Gastroesophageal sphincter (tissue), 4 donors: ENCODE measurements around the gene PIK3R1. TPM values are rescaled to one million over a fixed set of nuclear protein-coding genes. Genes with fewer than 3 reads are reported as not detected.

Experiments used
- ATAC-seq: fragments of 150-250 bp; one replicate; pipeline ENCODE4 v1.9.1; 2016; ENCODE audit warnings: mild to moderate bottlenecking, moderate library complexity
- H3K27ac ChIP-seq, 4 donors: fragments of 200-600 bp; sonication (generic) in 3 of 4; 1 replicate in 3 of 4; 2 replicates in 1 of 4; pipeline ENCODE4 v1.5.1; 2016 to 2019
- H3K27me3 ChIP-seq: fragments of 200-600 bp; sonication (generic); one replicate; pipeline ENCODE4 v1.5.1; 2019
- H3K36me3 ChIP-seq, 2 donors: fragments of 200-600 bp; sonication (generic); one replicate each; pipeline ENCODE4 v1.5.1; 2019; ENCODE audit warnings: control low read depth in 1 of 2
- H3K4me1 ChIP-seq, 3 donors: fragments of 200-600 bp; sonication (generic); 1 replicate in 2 of 3; 2 replicates in 1 of 3; pipeline ENCODE4 v1.5.1; 2016 to 2019; ENCODE audit warnings: control low read depth in 2 of 3
- H3K4me3 ChIP-seq, 2 donors: fragments of 200-600 bp; sonication (generic); one replicate each; pipeline ENCODE4 v1.5.1; 2019; ENCODE audit warnings: mild to moderate bottlenecking in 1 of 2, moderate library complexity in 1 of 2
- H3K9me3 ChIP-seq, 3 donors: fragments of 200-600 bp; sonication (generic); one replicate each; pipeline ENCODE4 v1.5.1; 2017 to 2019; ENCODE audit warnings: control low read depth in 2 of 3
- EP300 ChIP-seq: sonication (generic); formaldehyde crosslinking; IDR thresholded peaks from one replicate; pipeline ENCODE4 v1.6.1; 2017; ENCODE audit warnings: antibody characterized with exemption, mild to moderate bottlenecking
- POLR2A ChIP-seq, 2 donors: fragments of 450-650 bp; IDR thresholded peaks; one replicate each; pipeline ENCODE4 v1.6.1; 2017; ENCODE audit warnings: antibody characterized with exemption in 2 of 2, mild to moderate bottlenecking in 2 of 2, moderate library complexity in 1 of 2
- POLR2AphosphoS5 ChIP-seq: sonication (generic); formaldehyde crosslinking; IDR thresholded peaks from one replicate; pipeline ENCODE4 v1.6.1; 2017; ENCODE audit warnings: antibody characterized with exemption
- WGBS, 2 donors: methylation state at CpG; one replicate each; pipeline ENCODE4 v1.1.5; 2018; ENCODE audit warnings: low coverage in 1 of 2; 5-methylcytosine and 5-hydroxymethylcytosine counted together
- total RNA-seq, 4 donors: library from RNA; depleted of rRNA; stranded (reverse); fragments of >200 nt; gene quantifications; one replicate each; pipeline ENCODE4 v1.1.0, GENCODE V29; 2016
- TF ChIP-seq, protein P1 (sequence below), 4 experiments: fragments of 200-600 bp in 2 of 4; fragments of 450-650 bp in 2 of 4; sonication (generic) in 1 of 4; IDR thresholded peaks; one replicate each; pipeline ENCODE4 v1.5.1; 2017 to 2019; ENCODE audit warnings: antibody characterized with exemption in 4 of 4, mild to moderate bottlenecking in 2 of 4, moderate library complexity in 2 of 4

The PIK3R1 gene
- total RNA-seq, 4 donors from 2014 or later = 188 to 403 (median 312) TPM

DNA sequence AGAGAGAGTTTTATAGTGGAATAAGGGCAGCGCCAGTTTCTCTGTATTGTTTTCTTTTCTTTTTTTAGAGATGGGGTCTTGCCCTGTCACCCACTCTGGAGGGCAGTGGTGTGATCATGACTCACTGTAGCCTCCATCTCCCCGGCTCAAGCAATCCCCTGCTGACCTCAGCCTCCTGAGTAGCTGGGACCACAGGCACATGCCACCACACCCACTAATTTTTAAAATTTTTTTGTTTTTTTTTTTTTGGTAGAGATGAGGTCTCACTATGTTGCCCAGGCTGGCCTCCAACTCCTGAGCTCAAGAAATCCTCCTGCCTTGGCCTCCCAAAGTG lies 119.0 kb downstream of the PIK3R1 start:
- WGBS, 2 donors = 74 to 100% methylated on average over 1 to 2 of the region's 2 CpGs
- no peaks in the 10 kb centered on the region for H3K9me3 ChIP-seq
- H3K4me3 ChIP-seq = no peak overlapping the region
- TF ChIP-seq, protein P1, sequence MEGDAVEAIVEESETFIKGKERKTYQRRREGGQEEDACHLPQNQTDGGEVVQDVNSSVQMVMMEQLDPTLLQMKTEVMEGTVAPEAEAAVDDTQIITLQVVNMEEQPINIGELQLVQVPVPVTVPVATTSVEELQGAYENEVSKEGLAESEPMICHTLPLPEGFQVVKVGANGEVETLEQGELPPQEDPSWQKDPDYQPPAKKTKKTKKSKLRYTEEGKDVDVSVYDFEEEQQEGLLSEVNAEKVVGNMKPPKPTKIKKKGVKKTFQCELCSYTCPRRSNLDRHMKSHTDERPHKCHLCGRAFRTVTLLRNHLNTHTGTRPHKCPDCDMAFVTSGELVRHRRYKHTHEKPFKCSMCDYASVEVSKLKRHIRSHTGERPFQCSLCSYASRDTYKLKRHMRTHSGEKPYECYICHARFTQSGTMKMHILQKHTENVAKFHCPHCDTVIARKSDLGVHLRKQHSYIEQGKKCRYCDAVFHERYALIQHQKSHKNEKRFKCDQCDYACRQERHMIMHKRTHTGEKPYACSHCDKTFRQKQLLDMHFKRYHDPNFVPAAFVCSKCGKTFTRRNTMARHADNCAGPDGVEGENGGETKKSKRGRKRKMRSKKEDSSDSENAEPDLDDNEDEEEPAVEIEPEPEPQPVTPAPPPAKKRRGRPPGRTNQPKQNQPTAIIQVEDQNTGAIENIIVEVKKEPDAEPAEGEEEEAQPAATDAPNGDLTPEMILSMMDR (IDR thresholded peaks at IDR 0.05) = no peak
- TF ChIP-seq POLR2AphosphoS5 = no peak
- no peak for TF ChIP-seq EP300
- no peak for TF ChIP-seq POLR2A (IDR thresholded peaks at IDR 0.05)
- no peaks in the 10 kb centered on the region for H3K36me3 ChIP-seq
- H3K27me3 ChIP-seq = no peaks in the 10 kb centered on the region
- H3K27ac ChIP-seq = no peak overlapping the region
- no peak for ATAC-seq
- H3K4me1 ChIP-seq = peaks cover 0 to 12% (median 0%) of the 10 kb centered on the region in 3 donors

DNA sequence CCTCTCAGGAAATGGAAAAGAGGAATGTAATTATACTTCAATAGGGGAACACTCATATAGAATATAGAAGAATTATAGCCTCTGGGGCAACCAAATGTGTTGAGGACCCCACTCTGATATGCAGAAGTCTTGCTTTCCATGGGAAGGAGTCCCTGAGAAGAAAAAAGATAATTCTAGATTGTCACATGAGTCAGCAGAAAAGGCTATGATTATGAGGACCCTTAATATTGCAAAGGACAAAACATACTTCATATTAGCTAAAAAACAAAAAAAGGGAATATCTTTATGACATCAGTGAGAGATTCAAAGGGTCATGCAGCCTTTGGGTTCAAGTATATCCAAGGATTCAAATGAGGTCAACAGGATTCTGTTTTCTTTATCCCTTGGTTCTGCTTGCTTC lies 119.5 kb downstream of the PIK3R1 start:
- ATAC-seq = no peak
- no peaks in the 10 kb centered on the region for H3K36me3 ChIP-seq
- no peaks in the 10 kb centered on the region for H3K27me3 ChIP-seq
- H3K27ac ChIP-seq = no peak overlapping the region
- H3K4me1 ChIP-seq = peaks cover 0 to 12% (median 0%) of the 10 kb centered on the region in 3 donors
- TF ChIP-seq, protein P1 (IDR thresholded peaks at IDR 0.05) = no peak
- no peak overlapping the region for H3K4me3 ChIP-seq
- H3K9me3 ChIP-seq = no peaks in the 10 kb centered on the region

DNA sequence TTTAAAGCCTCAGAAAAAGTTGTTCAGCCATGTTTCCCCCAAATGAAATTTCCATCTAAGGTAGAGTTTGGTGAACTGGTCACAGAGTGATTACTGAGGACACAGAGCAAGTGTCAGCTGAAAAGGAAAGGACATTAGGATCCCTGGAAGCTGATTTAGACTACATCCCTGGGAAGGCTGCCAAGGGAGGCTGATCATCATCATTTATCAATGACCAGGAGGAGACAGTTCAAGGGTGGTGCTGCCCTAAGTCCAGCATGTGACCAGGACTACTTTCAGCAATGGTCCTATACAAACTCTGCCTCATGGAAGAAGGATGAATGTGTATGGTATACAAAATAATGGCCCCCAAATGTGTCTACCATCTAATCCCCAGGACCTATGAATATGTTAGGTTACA lies 120.6 kb downstream of the PIK3R1 start:
- Histone ChIP-seq H3K4me3 (no peak overlapping the region), H3K36me3 (no peaks in the 10 kb centered on the region), H3K4me1 (peaks cover 0 to 8% (median 0%) of the 10 kb centered on the region in 3 donors), H3K9me3 (no peaks in the 10 kb centered on the region), H3K27me3 (no peaks in the 10 kb centered on the region), H3K27ac (no peak overlapping the region)
- no peak for ATAC-seq
- TF ChIP-seq POLR2AphosphoS5 (no peak), EP300 (no peak), POLR2A (IDR thresholded peaks at IDR 0.05) (no peak)
- TF ChIP-seq, protein P1 (IDR thresholded peaks at IDR 0.05) = no peak

DNA sequence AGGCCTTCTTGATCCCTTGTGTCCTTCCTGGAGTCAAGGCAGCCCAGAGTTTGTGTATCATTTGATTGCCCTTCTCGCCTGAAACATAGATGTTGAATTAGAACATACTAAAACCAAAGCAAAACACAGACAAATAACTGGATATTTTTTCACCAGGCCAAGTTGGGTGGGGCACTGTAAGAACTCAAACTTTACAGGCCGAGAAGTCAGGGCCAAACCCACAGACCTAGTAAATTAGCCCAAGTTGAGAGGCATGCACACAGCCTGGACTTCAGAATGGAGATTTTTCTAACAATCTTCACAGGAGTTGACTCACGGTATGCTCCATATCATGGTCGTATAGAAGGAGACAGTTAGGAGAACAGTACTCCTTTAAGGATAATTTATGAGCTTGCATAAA lies 121.7 kb downstream of the PIK3R1 start:
- WGBS, 2 donors = 65 to 73% methylated on average over 2 to 4 of the region's 4 CpGs
- no peaks in the 10 kb centered on the region for H3K36me3 ChIP-seq
- H3K27me3 ChIP-seq = no peaks in the 10 kb centered on the region
- H3K9me3 ChIP-seq = no peaks in the 10 kb centered on the region
- no peak for ATAC-seq
- H3K4me3 ChIP-seq = no peak overlapping the region
- peaks cover 0 to 8% (median 0%) of the 10 kb centered on the region in 3 donors for H3K4me1 ChIP-seq
- H3K27ac ChIP-seq = no peak overlapping the region
- TF ChIP-seq POLR2A (IDR thresholded peaks at IDR 0.05) (no peak), POLR2AphosphoS5 (no peak), EP300 (no peak)
- TF ChIP-seq, protein P1 (IDR thresholded peaks at IDR 0.05) = no peak

DNA sequence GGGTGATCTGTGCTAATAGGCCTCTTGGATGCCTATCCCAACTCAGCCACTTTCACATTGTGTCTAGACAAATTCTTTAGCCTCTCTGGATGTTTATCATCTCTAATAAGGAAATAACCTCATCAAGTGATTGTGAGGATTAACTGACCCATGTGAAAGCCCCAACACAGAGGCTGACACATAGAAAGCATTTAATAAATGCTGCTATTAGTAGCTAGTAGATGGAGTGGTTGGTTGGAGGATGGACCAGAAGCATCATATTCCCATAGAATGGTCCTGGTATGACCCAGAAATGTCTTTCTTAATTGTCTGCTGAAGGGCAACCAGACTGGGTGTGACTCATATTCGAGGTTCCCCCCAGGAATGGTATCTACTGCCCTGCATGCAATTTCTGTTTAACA lies 124.4 kb downstream of the PIK3R1 start:
- no peak for ATAC-seq
- H3K27me3 ChIP-seq = no peaks in the 10 kb centered on the region
- H3K9me3 ChIP-seq = no peaks in the 10 kb centered on the region
- TF ChIP-seq POLR2AphosphoS5 (no peak), EP300 (no peak), POLR2A (IDR thresholded peaks at IDR 0.05) (no peak)
- TF ChIP-seq, protein P1 (IDR thresholded peaks at IDR 0.05) = no peak
- no peak overlapping the region for H3K27ac ChIP-seq
- H3K4me1 ChIP-seq = peaks cover 0 to 23% (median 4%) of the 10 kb centered on the region in 3 donors
- 73% methylated on average over 1 of the region's 1 CpG; no CpG with 5 or more reads in 1 of the 2 donors for WGBS, 2 donors
- H3K36me3 ChIP-seq = no peaks in the 10 kb centered on the region
- H3K4me3 ChIP-seq = no peak overlapping the region
